ENCODE data around the gene C4orf50.

The C4orf50 gene

DNA sequence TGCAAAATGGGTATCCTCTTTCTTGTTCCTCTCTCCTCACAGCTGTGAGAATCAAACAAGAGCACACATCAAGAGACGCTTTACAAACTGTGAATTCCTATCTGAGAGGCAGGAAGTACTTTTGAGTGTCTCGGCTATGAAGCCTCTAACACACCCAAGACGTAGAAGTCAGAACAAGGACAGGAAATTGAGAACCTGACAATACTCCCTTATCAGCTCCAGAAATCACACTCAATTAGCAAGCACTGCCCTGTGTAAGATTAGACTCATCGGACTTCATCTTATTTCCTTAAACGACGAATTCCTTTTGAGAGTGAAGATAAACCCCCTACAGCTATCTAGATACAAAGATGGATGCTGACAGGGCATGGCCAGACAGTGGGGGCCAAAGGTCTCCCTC is 74.7 kb downstream of the C4orf50 start:
- DNase-seq (ENCODE audit: low read depth in 3 of 3) = no peak

DNA sequence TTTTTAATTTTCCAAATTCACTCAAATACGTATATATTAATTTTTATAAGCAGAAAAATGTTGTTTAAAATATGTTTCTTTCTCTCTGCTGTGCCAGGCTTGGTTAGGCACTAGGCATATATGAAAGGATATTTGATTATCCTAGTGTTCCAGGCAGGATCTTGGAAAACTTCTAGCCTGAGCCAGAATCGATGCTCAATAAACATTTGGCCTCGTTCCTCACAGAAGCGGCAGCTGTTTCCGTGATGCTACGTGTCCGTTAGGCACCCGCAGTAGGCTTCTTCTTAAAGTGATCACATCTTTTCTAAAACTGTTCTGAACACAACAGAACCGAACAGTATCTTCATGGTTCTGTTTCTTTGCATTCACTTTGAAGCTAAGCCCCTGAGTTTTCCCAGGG is 75.3 kb downstream of the C4orf50 start:
- DNase-seq (ENCODE audit: low read depth in 3 of 3) = no peak

DNA sequence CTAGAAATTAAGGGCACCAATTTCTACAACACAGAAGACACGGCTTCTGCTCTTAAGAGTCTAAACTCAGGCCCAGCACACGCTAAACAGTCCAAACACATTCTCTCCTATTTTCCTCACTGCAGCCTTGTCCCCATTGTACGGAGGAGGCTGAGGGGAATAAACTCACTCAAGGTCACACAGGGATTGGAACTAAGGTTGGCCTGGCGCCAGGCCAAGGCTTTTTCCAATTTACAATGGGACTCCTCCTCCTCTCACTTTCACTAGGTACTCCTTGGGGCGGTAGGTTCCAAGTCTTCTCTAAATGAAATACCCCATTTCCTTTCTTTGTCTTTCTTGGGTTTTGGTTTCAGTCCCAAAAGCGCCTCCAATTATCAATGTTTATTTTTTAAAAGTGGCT is 76.6 kb downstream of the C4orf50 start:
- no peak for DNase-seq (ENCODE audit: low read depth in 3 of 3)

DNA sequence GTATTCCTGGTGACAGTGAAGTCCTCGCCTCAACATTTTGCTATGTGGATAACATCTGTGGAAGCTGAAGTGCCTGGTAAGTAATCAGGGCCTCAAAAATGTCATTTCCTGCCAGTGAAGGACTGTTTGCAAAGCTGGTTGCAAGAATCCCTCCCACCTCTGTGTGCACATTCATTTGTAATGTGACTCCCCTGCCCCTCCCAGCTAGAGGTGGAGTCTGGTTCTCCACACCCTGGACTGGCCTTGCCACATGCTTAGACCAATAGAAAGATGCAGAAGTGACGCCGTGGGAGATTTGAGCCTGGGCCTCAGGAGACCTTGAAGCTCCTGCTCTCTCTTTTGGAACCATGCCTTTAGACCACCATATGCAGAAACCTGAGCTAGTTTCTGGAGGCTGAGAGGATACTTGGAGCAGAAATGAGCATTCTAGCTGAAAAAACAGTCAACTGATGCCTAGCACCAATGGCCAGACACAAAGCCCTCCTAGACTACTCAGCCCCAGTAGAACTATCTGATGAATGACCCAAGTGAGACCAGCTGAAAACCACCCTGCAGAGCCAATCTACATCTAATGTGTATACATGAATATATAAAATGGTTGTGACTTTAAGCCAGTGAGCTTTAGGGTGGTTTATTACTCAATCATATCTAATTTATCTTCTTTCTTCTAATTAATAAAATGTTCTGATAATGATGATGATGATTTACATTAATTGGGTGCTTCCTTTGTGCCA is 77.6 kb downstream of the C4orf50 start:
- no peak for DNase-seq (ENCODE audit: low read depth in 3 of 3)

DNA sequence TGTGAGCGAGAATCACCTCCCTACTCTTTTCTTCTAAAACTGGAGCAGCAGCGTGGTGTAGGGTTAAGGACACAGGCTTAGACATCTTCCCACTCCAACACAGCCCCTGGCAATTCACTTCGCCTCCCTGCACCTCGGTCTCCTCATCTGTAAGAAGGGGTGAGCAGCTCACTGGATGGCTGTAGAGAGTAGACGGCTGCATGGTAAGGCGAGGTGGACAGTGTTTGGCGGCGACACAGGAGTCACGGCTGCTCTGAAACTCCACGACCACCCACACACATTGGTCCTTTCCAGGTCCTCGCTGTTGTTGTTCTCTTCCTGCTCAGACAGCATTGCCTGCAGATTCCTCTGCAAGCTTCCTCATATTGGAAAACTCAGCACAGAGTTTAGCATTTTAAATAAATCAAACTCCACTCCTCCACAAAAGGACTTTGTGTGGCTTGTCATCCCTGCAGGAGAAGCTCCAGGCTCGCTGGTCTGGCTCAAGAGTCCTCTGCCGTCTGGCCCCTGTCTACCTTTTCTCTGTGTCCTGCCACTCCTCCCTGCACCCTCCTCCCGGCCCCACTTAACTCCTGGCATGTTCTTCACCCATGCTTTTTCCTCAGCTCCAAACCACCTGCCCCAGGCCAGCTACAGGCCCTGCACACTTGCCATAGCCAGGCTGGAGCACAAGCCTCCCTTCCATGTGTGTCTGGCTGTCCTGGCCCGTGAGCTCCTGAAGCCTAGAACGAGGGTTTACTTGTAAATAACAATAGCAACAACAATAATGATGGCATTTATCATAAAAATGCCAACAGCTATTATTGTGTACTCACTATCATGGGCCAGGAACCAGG is 84.0 kb downstream of the C4orf50 start:
- DNase-seq (ENCODE audit: low read depth in 3 of 3) = no peak

DNA sequence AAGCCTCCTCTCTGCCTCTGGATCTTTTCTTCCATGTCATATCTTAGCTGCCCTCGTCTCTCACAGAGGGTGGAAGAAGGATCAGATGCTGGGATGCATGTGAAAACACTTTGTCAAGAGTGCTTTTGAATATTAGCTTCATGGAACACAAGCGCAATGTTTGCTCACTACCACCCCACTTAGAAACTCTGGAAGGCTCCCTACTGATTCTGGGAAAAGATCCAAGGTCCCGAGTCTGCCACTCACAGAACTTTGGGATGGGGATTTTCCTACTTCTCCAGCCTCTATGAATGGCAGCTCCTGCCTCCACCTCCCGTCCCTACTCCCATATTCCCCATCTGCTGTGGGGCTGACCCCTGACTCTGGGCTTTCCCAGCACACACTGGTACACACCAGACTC is 85.1 kb downstream of the C4orf50 start:
- no peak for DNase-seq (ENCODE audit: low read depth in 3 of 3)

DNA sequence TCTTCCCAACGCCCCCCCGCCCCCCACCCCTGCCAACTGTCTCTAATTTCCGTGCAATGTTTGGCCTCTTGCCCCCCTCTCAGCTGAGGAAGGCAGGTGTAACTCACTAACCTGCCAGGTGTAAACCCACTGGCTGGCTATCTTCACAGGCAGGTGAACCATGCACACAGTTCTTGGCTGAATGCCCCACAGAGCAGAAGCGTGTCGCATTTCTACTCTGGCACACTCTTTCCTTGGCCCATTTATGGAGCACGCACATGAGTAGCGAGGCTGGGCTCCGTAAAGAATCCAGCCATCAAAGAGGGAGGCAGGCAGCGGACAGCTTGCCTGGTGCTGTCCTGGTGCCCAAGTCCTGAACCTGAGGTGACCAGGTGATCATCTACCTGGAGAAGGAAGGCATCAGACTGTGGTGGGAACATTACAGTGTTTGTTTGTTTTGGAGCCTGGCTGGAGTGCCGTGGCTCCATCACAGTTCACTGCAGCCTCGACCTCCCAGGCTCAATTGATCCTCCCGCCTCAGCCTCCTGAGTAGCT is 86.1 kb downstream of the C4orf50 start:
- no peak for DNase-seq (ENCODE audit: low read depth in 3 of 3)

DNA sequence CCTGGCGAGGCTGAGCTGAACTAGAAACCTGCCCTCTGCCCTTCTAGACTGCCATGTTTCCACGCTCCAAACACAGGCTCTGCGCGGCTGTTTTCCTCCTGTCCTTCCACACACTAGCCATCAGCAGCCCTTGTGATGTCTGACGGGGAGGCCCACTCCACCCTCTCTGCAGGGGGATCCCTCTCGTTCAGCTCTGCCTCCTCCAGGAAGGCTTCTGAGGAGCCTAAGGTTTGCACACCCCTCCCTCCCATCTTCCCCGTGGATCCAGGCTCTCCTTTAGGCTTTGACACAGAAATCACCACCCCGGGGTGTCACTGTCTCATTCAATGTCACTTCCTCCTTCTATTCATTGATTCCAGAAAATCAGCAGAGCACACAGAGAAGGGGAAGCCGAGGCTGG is 86.7 kb downstream of the C4orf50 start:
- no peak for DNase-seq (ENCODE audit: low read depth in 3 of 3)

DNA sequence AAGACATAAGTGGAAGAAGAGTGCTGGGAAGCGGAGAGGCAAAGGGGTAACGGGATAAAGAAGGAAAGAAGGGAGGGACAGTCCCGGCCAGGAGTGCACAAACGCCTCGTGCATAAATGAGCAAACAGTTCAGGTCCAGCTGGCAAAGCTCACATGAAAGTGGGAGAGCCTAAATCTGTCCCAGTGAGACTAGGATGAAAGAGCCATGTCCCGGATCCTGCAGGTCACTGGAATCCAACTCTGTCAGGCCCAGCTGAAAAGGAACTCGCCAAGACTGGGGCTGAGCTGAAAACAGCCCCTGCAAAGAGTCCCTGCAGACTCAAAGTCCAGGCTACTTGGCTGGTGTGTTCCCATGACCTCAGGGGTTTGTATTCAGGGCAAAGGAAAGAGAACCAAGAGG is 87.4 kb downstream of the C4orf50 start:
- no peak for DNase-seq (ENCODE audit: low read depth in 3 of 3)

DNA sequence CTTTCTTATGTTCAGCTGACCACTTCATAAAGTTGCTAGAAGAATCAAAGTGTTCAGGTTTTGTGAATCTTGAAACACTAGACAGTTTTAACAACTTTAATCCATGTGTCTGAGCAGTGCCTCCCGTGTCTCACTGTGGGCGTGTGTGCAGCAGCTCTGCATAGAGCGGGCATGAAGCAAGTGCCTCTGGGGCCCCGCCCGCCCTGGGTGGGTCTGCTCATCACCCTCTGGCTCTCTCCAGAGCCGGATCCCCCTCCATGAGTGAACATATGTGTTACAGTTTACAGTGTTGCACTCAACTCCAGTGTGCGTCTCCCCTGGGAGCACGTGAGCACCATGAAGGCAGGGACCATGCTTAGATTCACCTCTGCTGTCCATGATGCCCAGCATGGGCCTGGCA is 87.8 kb downstream of the C4orf50 start:
- DNase-seq (ENCODE audit: low read depth in 3 of 3) = no peak

DNA sequence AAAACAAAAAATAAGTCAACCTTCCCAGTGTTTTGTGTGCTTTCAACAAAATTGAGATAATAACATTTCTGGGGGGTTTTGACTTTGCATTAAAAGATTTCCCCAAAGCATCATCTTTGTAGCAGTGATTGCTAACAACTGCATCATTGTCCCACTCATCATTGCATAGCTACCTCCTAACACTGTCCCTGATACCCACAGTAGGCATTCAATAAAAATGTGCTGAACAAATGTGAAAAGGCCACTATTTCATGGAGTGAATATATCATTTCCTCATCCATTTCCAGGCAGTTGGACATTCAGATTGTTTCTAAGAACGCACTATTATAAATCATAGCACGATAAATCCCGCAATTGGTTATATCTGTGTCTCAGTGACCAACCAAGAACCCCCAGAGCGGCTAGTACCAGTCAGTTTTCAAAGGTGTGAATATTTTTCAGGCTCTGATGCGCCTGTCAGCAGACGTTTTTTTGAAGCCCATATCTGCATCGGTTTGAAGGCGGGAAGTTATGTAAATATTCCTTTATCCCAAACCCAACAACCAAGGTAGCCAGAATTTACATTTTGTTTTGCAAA is 89.3 kb downstream of the C4orf50 start:
- DNase-seq (ENCODE audit: low read depth in 3 of 3) = no peak

DNA sequence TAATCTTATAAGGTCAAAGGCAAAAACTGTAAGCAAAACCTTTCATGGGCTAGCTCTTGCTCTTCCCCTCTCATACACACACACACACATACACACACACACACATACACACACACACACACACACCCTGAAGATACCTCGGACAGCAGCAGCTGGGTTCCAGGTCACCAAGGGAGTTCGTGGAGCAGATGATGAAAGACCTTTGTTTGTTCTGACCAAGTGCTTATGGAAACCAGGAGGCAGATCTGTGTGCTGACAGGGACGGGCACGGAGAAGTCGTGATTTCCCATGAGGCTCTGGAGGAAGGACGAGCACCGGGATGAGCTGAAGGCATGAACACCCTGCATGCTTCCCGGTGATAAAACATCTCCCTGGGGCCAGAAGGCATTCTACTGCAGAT is 90.0 kb downstream of the C4orf50 start:
- DNase-seq (ENCODE audit: low read depth in 3 of 3) = no peak

DNA sequence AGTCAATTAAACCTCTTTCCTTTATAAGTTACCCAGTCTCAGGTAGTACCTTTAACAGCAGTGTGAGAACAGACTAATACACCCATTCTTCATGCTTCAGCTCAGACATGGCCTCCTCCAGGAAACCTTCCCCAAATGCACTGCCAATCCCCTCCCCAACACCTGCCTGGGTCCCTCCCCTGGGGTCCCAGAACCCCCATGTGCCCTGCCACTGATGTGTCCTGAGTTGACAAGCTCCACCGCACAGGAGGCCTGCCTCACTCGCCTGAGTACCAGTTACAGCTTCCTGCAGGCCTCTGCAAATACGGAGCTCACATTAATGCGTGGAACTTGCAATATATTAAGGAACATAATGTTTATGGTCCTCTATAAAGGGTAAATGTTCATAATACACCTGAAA is 90.5 kb downstream of the C4orf50 start:
- no peak for DNase-seq (ENCODE audit: low read depth in 3 of 3)

DNA sequence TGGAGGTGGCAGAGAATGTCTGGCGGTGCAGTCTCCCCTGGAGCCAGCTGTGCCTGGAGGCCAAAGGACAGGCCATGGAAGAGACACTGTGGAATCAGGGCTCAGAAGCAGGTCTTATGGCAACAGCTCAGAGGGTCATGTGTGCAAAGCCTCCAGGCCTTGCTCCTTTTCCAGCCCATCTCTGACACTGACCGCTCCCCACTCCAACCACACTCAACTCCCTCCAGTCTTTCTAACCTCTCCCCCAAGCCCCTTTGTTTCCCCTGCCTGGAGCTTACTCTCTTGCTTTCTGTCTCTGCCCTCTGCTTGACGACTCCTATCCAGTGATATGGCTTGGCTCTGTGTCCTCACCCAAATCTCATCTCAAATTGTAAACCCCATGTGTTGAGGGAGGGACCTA is 91.1 kb downstream of the C4orf50 start:
- no peak for DNase-seq (ENCODE audit: low read depth in 3 of 3)

DNA sequence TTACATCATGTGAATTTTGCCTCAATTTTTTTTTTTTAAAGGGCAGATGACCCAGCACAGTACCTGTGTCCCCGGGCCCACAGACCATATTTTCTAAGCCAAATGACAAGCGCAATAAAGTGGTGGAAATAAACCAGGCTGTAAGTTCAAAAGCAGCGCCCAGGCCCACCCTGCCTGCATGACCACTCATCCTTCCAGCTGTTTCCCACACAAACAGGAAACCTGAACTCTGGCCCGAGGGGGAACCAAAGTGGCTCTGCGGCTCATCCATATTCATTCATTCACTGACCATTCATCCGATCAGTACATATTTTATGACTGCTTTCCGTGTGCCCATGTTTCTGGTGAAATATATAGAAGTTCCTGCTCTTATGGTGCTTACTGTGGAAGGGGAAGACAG is 91.6 kb downstream of the C4orf50 start:
- no peak for DNase-seq (ENCODE audit: low read depth in 3 of 3)

DNA sequence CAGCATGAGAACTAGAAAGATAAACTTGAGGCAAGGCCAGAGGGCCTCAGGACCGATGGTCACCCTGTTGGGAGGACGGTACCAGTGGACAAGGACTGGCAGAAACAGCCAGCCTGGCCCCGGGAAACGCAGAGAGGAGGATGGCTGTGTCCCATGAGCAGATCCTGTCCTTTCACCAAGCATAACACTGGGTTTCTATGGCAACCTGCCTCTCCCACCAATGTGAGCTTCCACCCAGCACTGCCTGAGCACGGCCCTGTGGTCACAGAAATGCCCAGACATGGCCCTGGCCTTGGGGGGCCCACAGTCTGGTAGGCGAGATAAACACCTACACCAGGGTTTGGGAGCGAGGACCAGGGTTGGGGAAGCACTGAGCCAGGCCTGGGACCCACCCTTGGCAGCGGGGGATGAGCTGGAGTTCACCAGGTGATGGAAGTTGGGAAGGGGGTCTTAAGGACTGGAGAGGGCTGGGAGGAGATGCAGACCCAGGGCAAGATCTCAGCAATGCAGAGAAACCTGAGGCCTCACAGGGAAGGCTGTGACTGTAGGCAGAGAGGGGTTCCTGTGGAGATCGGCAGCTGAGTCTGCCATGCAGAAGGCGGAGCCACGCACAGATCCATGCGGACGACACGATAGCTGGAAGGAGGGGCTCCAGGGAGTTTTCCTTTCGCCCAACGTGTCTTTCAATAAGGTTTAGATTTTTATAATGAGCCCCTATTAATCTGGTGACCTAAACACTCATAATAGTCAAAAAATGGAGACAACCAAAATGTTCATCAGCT is 92.6 kb downstream of the C4orf50 start:
- DNase-seq (ENCODE audit: low read depth in 3 of 3) = no peak

DNA sequence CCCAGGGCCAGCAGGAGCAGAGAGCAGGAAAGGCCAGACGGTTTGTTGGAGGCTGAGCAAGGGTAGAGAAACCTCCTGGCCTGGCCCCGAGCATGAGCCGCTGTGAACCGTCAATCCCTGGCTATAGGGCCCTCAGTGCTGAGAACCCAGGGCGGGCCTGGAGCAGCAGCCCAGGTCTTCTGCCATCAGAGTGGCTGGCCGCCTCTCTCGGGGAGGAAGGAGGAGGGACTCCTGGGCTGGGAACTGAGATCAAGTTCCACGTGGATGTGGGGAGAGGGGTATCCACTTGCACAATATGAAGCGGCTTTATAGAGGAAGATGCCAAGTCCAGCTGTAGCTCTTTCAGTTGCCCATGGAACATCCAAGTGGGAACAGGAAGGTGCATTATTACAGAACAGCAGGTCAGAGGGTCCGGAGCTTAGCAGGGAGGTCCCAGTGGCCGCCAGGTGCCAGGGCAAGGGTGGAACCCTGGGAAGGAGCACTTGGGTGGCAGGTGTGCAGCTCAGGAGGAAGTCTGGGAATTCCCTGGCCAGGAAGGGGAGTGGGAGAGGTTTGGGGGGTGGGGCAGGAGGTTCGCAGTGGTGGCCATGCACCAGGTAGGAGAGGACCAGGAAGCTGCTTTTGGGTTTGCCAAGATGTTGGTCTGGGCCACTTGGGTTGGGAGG is 93.6 kb downstream of the C4orf50 start:
- no peak for DNase-seq (ENCODE audit: low read depth in 3 of 3)

DNA sequence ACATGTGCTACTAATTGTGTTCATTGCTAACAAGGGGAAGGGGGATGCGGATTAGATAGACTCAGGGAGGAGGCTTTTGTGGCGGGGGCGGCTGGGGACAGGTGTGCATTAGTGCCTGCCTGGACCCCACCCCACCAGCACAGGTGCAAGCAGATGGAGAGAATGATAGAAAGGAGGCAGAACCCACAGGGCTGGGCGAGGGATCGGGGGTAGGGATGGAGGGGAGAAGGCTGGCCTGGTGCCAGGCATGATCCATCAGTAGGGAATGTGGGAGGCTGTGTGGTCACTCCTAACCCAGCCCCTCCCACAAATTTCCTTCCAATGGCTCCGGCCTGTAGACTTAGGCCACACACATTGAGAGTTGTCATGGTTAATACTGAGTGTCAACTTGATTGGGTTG is 94.9 kb downstream of the C4orf50 start:
- no peak for DNase-seq (ENCODE audit: low read depth in 3 of 3)

DNA sequence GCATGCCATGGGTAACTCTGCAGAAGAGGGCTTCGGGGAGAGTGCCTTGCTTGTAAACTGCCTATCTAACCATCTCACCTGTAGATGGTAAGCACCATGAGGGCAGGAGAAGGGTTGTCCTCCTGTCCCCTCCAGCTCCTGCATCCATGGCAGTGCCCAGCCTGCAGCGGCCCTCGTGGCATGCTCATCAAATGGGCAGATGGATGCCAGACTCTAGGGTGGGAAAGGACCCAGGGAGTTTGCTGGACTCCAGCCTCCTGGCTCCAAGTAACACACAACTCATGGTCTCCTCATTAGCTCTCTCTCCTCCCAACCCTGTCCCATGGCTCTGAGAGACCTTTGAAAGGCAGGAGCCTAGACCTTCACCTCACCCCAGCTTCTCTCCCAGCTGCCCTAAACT is 95.7 kb downstream of the C4orf50 start:
- DNase-seq (ENCODE audit: low read depth in 3 of 3) = no peak

DNA sequence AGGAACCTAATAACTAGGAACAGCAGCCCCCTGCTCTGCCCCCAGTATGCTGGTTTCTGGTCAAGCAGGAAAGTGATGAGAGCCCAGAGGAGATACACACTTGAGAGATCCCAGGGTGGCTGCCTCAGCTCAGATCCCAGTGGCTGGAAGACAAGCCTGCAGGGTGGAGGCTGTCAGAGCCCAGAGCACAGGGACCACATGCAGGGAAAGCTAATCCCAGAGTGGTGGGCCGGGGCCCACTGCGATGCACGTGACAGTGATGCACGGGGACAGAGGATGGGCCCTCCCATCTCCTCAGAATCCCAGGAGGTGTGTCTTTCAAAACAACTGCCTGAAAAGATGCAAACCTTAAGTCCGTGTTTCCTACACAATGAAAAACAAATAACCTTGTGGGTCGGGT is 96.2 kb downstream of the C4orf50 start:
- DNase-seq (ENCODE audit: low read depth in 3 of 3) = no peak
